HEK293T (cell line): ENCODE data around the gene FGFR1OP2.

Experiments
- CTCF ChIA-PET: fragments of 350-600 bp; formaldehyde crosslinking; extraction: SDS; loops from one replicate; lab custom pipeline; 2021; ENCODE audit warnings: antibody characterized with exemption, inconsistent platforms; lab: Yijun Ruan, JAX
- POLR2A ChIA-PET: fragments of 350-600 bp; formaldehyde crosslinking; extraction: SDS; loops from one replicate; lab custom pipeline; 2020; ENCODE audit warnings: antibody characterized with exemption, inconsistent platforms; lab: Yijun Ruan, JAX
- DNase-seq: peaks from one replicate; pipeline ENCODE4 v3.0.0; 2012; ENCODE audit warnings: mixed read lengths; ENCODE audit errors: extremely low spot score
- ARNT ChIP-seq: fragments of 450-650 bp; IDR thresholded peaks from 2 replicates; pipeline ENCODE4 v1.6.1; 2017; ENCODE audit warnings: mild to moderate bottlenecking
- BHLHE40 ChIP-seq: fragments of 450-650 bp; IDR thresholded peaks from 2 replicates; pipeline ENCODE4 v1.6.1; 2016; ENCODE audit warnings: mild to moderate bottlenecking, moderate library complexity, borderline replicate concordance
- CTBP1 ChIP-seq: fragments of 450-650 bp; IDR thresholded peaks from 2 replicates; pipeline ENCODE4 v1.6.1; 2016; ENCODE audit warnings: borderline replicate concordance
- ELF4 ChIP-seq: fragments of 450-650 bp; IDR thresholded peaks from 2 replicates; pipeline ENCODE4 v1.6.1; 2017; ENCODE audit warnings: antibody characterized with exemption
- FOXA1 ChIP-seq: fragments of 450-650 bp; IDR thresholded peaks from 2 replicates; pipeline ENCODE4 v1.6.1; 2016; ENCODE audit warnings: mild to moderate bottlenecking
- FOXK2 ChIP-seq: fragments of 450-650 bp; IDR thresholded peaks from 2 replicates; pipeline ENCODE4 v1.6.1; 2016; ENCODE audit warnings: mild to moderate bottlenecking
- FOXM1 ChIP-seq: fragments of 450-650 bp; IDR thresholded peaks from 2 replicates; pipeline ENCODE4 v1.6.1; 2017; ENCODE audit warnings: mild to moderate bottlenecking, borderline replicate concordance
- HDGF ChIP-seq: fragments of 450-650 bp; IDR thresholded peaks from 2 replicates; pipeline ENCODE4 v1.6.1; 2017; ENCODE audit warnings: antibody characterized with exemption, borderline replicate concordance
- L3MBTL2 ChIP-seq: fragments of 450-650 bp; conservative IDR thresholded peaks from 2 replicates; pipeline ENCODE4 v1.6.1; 2016; ENCODE audit warnings: mild to moderate bottlenecking
- LEF1 ChIP-seq: fragments of 450-650 bp; IDR thresholded peaks from 2 replicates; pipeline ENCODE4 v1.6.1; 2017; ENCODE audit warnings: mild to moderate bottlenecking, borderline replicate concordance
- NFRKB ChIP-seq: fragments of 450-650 bp; IDR thresholded peaks from 2 replicates; pipeline ENCODE4 v1.6.1; 2016; ENCODE audit warnings: mild to moderate bottlenecking, moderate library complexity
- SP1 ChIP-seq: fragments of 450-650 bp; IDR thresholded peaks from 2 replicates; pipeline ENCODE4 v1.6.1; 2017
- SUZ12 ChIP-seq: fragments of 450-650 bp; IDR thresholded peaks from 2 replicates; pipeline ENCODE4 v1.6.1; 2016; ENCODE audit warnings: mild to moderate bottlenecking
- TARDBP ChIP-seq: fragments of 450-650 bp; IDR thresholded peaks from 2 replicates; pipeline ENCODE4 v1.6.1; 2016
- ZNF384 ChIP-seq: fragments of 450-650 bp; IDR thresholded peaks from 2 replicates; pipeline ENCODE4 v1.6.1; 2016
- TF ChIP-seq, protein P1 (sequence below): fragments of 450-650 bp; IDR thresholded peaks from 2 replicates; pipeline ENCODE4 v1.6.1; 2016

FGFR1OP2 gene

DNA sequence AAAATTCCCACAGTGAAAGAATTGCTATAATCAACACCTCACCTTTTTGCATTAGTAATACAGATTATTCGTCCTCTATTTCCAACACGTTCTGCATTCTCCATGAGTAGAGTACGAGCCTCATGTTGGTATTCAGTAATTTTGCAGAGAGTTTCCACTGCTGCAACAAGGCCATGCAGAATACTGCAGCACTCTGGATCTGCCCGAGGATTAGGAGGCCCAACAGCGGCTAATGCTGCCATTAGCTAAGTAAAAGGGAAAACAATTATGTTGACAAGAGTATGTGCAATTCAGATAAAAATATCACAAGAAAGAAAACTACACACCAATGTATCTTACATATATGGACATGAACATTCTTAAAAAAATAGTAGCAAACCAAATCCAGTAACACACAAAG lies 9.6 kb upstream of the FGFR1OP2 start:
- TF ChIP-seq FOXA1 = no peak
- no peak for TF ChIP-seq SP1
- no peak for TF ChIP-seq TARDBP
- TF ChIP-seq, protein P1, sequence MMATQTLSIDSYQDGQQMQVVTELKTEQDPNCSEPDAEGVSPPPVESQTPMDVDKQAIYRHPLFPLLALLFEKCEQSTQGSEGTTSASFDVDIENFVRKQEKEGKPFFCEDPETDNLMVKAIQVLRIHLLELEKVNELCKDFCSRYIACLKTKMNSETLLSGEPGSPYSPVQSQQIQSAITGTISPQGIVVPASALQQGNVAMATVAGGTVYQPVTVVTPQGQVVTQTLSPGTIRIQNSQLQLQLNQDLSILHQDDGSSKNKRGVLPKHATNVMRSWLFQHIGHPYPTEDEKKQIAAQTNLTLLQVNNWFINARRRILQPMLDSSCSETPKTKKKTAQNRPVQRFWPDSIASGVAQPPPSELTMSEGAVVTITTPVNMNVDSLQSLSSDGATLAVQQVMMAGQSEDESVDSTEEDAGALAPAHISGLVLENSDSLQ = no peak
- TF ChIP-seq BHLHE40 = no peak
- no peak for TF ChIP-seq FOXK2
- no peak for TF ChIP-seq LEF1
- no peak for TF ChIP-seq ARNT
- no peak for TF ChIP-seq L3MBTL2
- no peak for TF ChIP-seq SUZ12
- no peak for TF ChIP-seq HDGF
- no peak for TF ChIP-seq FOXM1
- TF ChIP-seq CTBP1 = no peak
- no peak for TF ChIP-seq ZNF384
- TF ChIP-seq ELF4 = no peak
- ChIA-PET POLR2A (no interaction called here), CTCF (no interaction called here)
- DNase-seq = no peak

DNA sequence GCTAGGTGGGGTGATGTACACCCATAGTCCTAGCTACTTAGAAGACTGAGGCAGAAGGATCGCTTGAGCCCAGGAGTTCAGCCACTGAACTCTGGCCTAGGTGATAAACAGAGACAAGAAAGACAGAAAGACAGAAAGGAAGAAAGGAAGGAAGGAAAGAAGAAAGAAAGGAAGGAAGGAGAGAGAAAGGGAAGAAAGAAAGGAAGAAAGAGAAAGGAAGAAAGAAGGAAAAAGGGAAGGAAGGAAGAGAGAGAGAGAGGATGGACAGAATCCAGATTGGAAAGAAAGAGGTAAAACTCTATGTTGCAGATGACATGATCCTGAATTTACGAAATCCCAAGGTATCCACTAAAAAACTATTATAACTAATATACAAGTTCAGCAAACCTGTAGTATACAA lies 8.7 kb upstream of the FGFR1OP2 start:
- TF ChIP-seq SP1 (no peak), L3MBTL2 (no peak), FOXK2 (no peak), CTBP1 (no peak), NFRKB (no peak), ARNT (no peak)
- TF ChIP-seq, protein P1 = no peak
- CTCF ChIA-PET = interaction anchor here (0.5 kb wide), 1 partner anchor 100 kb away, joined by 4 read pairs; no protein-coding TSS in a partner anchor
- POLR2A ChIA-PET = no interaction called here
- DNase-seq = no peak

DNA sequence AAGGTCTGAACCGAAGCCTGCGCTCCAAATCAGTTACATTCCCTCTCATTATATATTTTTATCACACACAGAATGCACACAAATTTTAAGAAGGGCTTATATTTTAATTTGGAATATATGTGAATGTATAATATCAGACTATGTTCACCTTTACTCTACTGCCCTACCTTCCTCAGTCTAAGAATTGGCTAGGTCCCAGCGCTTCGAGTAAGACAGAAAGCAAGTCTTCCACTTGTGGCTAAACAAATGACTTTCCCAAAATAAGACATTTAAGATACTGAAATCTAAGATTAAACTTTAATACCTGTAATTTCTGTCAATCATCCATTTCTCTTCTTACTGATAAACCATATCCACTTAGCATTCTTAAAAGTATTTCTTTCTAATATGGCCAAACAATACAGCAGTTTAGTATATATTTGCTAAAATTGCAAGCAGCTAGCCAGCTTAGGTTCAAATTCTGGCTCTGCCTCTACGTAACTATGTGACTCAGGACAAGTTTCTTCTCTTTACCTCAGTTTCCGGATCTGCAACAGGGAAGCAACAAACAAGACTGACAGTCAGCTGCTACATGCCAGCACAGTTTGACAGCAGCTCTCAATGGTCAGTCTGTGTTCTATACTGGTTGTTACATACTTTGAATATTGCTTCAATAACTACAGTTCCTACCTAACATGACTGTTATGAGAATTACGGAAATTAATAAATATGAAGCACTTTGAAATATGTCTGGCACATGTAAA lies 2.5 kb upstream of the FGFR1OP2 start:
- ChIA-PET CTCF (no interaction called here), POLR2A (interaction anchor here (1.2 to 1.5 kb wide), 2 partner anchors 9 to 78 kb away, joined by 3 read pairs; partner anchors contain the start of gene TM7SF3)
- DNase-seq = no peak
- TF ChIP-seq CTBP1 = no peak
- no peak for TF ChIP-seq FOXA1
- no peak for TF ChIP-seq ELF4
- TF ChIP-seq BHLHE40 = no peak
- TF ChIP-seq SP1 = no peak
- TF ChIP-seq L3MBTL2 = no peak
- no peak for TF ChIP-seq FOXK2
- TF ChIP-seq, protein P1 = no peak
- TF ChIP-seq ZNF384 = no peak
- TF ChIP-seq FOXM1 = no peak
- no peak for TF ChIP-seq SUZ12
- TF ChIP-seq HDGF = no peak
- no peak for TF ChIP-seq LEF1

DNA sequence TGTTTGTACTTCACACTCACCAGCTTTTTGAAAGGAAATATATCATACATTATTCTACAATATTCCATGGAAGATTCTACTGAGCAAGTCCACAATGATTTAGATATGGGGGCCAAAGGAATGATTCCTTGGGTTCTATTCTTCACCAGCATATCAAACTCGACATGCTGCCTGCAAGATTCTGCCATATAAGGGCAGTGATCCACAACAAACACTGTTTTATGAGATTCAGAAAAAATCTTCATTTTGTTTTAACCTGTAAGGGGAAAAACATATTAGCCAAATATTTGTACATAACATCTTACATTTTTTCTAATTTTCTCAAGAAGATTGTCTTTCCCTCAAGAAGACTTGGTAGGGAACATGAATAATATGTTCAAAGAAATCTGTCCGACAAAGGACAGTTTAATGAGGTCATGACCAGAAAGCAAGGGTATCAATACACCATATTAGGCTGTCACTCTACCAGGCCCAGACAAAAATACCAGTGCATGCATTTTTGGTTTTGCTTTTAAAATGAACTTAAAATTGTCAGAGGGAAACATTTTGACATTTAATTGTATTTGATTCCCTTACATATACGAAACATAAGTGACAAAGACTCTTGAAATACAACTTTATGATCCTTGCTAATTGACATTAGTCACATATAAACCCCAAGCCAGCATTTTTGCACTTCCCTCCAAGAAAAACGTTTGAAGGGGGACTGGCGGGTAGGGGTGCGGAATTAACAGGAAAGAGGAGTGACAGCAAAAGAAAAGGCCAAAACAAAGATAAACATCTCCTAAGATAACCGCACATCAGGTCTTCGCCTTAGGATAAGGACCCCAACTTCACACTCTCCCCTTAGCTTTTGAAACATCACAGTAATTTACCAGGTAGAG lies 1.5 kb upstream of the FGFR1OP2 start:
- POLR2A ChIA-PET = interaction anchor here (1.2 to 1.5 kb wide), 2 partner anchors 10 to 77 kb away, joined by 3 read pairs; partner anchors contain the start of gene TM7SF3
- peak; percentile 10 for DNase-seq
- CTCF ChIA-PET = no interaction called here
- no peak for TF ChIP-seq CTBP1
- TF ChIP-seq NFRKB = no peak
- TF ChIP-seq ZNF384 = no peak
- TF ChIP-seq FOXK2 = no peak
- no peak for TF ChIP-seq SUZ12
- no peak for TF ChIP-seq FOXA1
- TF ChIP-seq TARDBP = no peak
- TF ChIP-seq, protein P1 = peak; percentile 79
- no peak for TF ChIP-seq L3MBTL2

DNA sequence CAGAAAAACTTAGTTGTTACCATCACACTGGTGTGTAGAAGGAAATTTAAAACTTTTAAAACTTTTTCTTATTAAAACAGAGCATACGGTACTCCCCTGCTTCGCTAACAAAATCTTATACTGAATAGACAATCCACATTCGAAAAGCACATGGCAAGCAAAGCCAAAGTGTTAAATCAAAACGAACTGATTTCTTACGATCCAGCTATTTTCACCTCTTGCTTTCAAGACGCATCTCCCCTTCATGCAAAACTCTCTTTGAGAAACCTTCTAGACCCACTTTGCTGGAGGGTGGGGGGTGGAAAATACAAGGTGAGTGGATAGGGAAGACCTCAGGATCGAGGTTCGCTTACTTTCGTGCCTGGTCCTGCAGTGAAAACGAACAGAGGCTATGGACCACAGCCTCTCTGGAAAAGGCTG lies 817 bp upstream of the FGFR1OP2 start:
- TF ChIP-seq HDGF (no peak), L3MBTL2 (peak; percentile 49; the same call in 1 of the 2 replicates)
- POLR2A ChIA-PET = no interaction called here
- CTCF ChIA-PET = no interaction called here
- no peak for DNase-seq
